GM12865 (cell line): ENCODE data around the gene KCNK4.

ENCODE experiments used
- DNase-seq: peaks from one replicate; pipeline ENCODE4 v3.0.0; 2010; ENCODE audit warnings: low read depth
- H3K4me3 ChIP-seq: 2 replicates; pipeline ENCODE4 v1.5.1; 2011; ENCODE audit warnings: mild to moderate bottlenecking, low read depth, low read length, control low read depth
- CTCF ChIP-seq: IDR thresholded peaks from 2 replicates; pipeline ENCODE4 v1.5.1; 2011; ENCODE audit warnings: low read length, control low read depth, low read depth, inconsistent platforms; ENCODE audit not compliant: insufficient read depth; ENCODE audit errors: missing control alignments

The KCNK4 gene

GRCh38 chr11:64298966-64299846 is 8.1 kb downstream of the KCNK4 start:
- DNase-seq, result no peak
- no peak for TF ChIP-seq CTCF
- no peak overlapping the region for H3K4me3 ChIP-seq

- DNase-seq, result no peak
- H3K4me3 ChIP-seq, result peak within 1 kb of the TSS; percentile 16
- TF ChIP-seq CTCF, result no peak
Observed at GRCh38 chr11:64299847-64300648, 8.9 kb downstream of the KCNK4 start, which contains the start of gene CATSPERZ. Gene CATSPERZ (plus strand): TSS chr11:64300358. CDS start chr11:64300411, 53 bp downstream.

GRCh38 chr11:64303109-64304031 is 12.3 kb downstream of the KCNK4 start:
- peak overlapping the region; percentile 64 for H3K4me3 ChIP-seq
- no peak for TF ChIP-seq CTCF
- DNase-seq, result no peak

- H3K4me3 ChIP-seq, result peak overlapping the region; percentile 64
- TF ChIP-seq CTCF, result no peak
- no peak for DNase-seq
Observed at GRCh38 chr11:64304032-64304315, 12.9 kb downstream of the KCNK4 start.

- peak overlapping the region; percentile 64 for H3K4me3 ChIP-seq
- DNase-seq, result peak; percentile 97
- TF ChIP-seq CTCF, result peak; percentile 89
Observed at GRCh38 chr11:64304316-64305072, 13.4 kb downstream of the KCNK4 start.
